MM.1S (cell line): ENCODE results near the gene THTPA.
"Not testable (repeated sequence)": the region's sequence is repeated elsewhere in the genome, so short reads cannot be mapped to it uniquely, and the experiment has no call there.

Experiments
- DNase-seq: peaks from one replicate; pipeline ENCODE4 v3.0.0-alpha.2; 2015
- H2AFZ ChIP-seq: fragments of 300-600 bp; sonication (generic); 2 replicates; pipeline ENCODE4 v1.6.0; 2016; ENCODE audit warnings: antibody characterized with exemption, low read length
- H3F3A ChIP-seq: fragments of 300-600 bp; sonication (generic); 2 replicates; pipeline ENCODE4 v1.6.1; 2016; ENCODE audit warnings: mild to moderate bottlenecking, antibody characterized with exemption, low read length, moderate library complexity, mixed read lengths; ENCODE audit not compliant: insufficient read depth
- H3K27ac ChIP-seq: fragments of 300-600 bp; sonication (generic); 2 replicates; pipeline ENCODE4 v1.5.1; 2016; ENCODE audit warnings: mild to moderate bottlenecking, low read length
- H3K27me3 ChIP-seq: fragments of 300-600 bp; sonication (generic); replicated peaks from 2 replicates; pipeline ENCODE4 v1.6.0; 2016; ENCODE audit warnings: low read length; ENCODE audit not compliant: insufficient read depth
- H3K36me3 ChIP-seq: fragments of 300-600 bp; sonication (generic); replicated peaks from 2 replicates; pipeline ENCODE4 v1.6.1; 2016; ENCODE audit warnings: mild to moderate bottlenecking, low read length, mixed read lengths; ENCODE audit not compliant: insufficient read depth
- H3K4me1 ChIP-seq: fragments of 300-600 bp; sonication (generic); 2 replicates; pipeline ENCODE4 v1.6.1; 2016; ENCODE audit warnings: low read length, mixed read lengths
- H3K4me2 ChIP-seq: fragments of 300-600 bp; sonication (generic); 2 replicates; pipeline ENCODE4 v1.6.0; 2016; ENCODE audit warnings: low read depth, low read length
- H3K4me3 ChIP-seq: fragments of 300-600 bp; sonication (generic); 2 replicates; pipeline ENCODE4 v1.5.1; 2016; ENCODE audit warnings: low read length, mixed read lengths
- H3K79me2 ChIP-seq: fragments of 300-600 bp; sonication (generic); 2 replicates; pipeline ENCODE4 v1.6.1; 2016; ENCODE audit warnings: mixed run types, low read length, mixed read lengths
- H3K9ac ChIP-seq: fragments of 300-600 bp; sonication (generic); 2 replicates; pipeline ENCODE4 v1.6.1; 2016; ENCODE audit warnings: low read length, mixed read lengths
- H3K9me2 ChIP-seq: fragments of 300-600 bp; sonication (generic); replicated peaks from 2 replicates; pipeline ENCODE4 v1.6.1; 2016; ENCODE audit warnings: mild to moderate bottlenecking, low read length, mixed read lengths; ENCODE audit not compliant: insufficient read depth
- H3K9me3 ChIP-seq: fragments of 300-600 bp; sonication (generic); replicated peaks from 2 replicates; pipeline ENCODE4 v1.6.1; 2016; ENCODE audit warnings: mild to moderate bottlenecking, low read length, mixed read lengths; ENCODE audit not compliant: insufficient read depth
- H4K20me1 ChIP-seq: fragments of 300-600 bp; sonication (generic); 2 replicates; pipeline ENCODE4 v1.6.1; 2016; ENCODE audit warnings: mild to moderate bottlenecking, low read length, moderate library complexity, mixed read lengths; ENCODE audit not compliant: insufficient read depth
- EZH2 ChIP-seq: fragments of 300-600 bp; sonication (generic); optimal IDR thresholded peaks from 2 replicates; pipeline ENCODE3; 2017; ENCODE audit warnings: low read depth, mild to moderate bottlenecking, antibody characterized with exemption, low read length, mixed read lengths
- EZH2phosphoT487 ChIP-seq: fragments of 300-600 bp; sonication (generic); IDR thresholded peaks from 2 replicates; pipeline ENCODE4 v1.6.1; 2018; ENCODE audit warnings: antibody characterized with exemption, low read length
- TF ChIP-seq, protein P1 (sequence below): fragments of 300-600 bp; sonication (generic); IDR thresholded peaks from 2 replicates; pipeline ENCODE4 v1.5.1; 2016; ENCODE audit warnings: antibody characterized with exemption, low read length, mixed read lengths

Gene THTPA

DNA sequence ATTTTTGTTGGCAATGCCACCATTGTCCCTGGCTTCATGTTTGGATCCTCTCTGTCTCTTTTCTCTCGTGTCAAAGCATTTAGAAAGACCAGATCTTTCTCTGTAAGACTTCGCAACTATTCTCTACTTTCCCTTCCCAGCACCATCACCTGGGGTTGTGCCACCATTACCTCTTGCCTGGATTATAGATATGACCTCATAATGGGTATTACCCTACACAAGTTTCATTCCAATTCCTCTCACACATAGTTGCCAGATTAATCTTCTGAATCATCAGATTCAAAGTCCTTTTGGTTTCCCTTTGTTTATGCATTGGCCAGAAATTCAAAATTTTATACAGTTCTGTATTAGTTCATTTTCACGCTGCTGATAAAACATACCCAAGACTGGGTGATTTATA is 52.9 kb downstream of the THTPA start:
- DNase-seq: no peak
- Histone ChIP-seq H3K9me2 (no peaks in the 10 kb centered on the region), H3K27ac (no peak overlapping the region), H2AFZ (no peak overlapping the region), H3K4me1 (no peaks in the 10 kb centered on the region), H3K9me3 (no peaks in the 10 kb centered on the region), H3F3A (no peaks in the 10 kb centered on the region), H3K4me3 (no peak overlapping the region), H3K27me3 (no peaks in the 10 kb centered on the region), H3K79me2 (no peaks in the 10 kb centered on the region), H3K4me2 (no peak overlapping the region), H3K9ac (no peak overlapping the region), H3K36me3 (no peaks in the 10 kb centered on the region), H4K20me1 (no peaks in the 10 kb centered on the region)
- TF ChIP-seq EZH2phosphoT487 (no peak), EZH2 (no peak)
- TF ChIP-seq, protein P1, sequence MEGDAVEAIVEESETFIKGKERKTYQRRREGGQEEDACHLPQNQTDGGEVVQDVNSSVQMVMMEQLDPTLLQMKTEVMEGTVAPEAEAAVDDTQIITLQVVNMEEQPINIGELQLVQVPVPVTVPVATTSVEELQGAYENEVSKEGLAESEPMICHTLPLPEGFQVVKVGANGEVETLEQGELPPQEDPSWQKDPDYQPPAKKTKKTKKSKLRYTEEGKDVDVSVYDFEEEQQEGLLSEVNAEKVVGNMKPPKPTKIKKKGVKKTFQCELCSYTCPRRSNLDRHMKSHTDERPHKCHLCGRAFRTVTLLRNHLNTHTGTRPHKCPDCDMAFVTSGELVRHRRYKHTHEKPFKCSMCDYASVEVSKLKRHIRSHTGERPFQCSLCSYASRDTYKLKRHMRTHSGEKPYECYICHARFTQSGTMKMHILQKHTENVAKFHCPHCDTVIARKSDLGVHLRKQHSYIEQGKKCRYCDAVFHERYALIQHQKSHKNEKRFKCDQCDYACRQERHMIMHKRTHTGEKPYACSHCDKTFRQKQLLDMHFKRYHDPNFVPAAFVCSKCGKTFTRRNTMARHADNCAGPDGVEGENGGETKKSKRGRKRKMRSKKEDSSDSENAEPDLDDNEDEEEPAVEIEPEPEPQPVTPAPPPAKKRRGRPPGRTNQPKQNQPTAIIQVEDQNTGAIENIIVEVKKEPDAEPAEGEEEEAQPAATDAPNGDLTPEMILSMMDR: no peak

DNA sequence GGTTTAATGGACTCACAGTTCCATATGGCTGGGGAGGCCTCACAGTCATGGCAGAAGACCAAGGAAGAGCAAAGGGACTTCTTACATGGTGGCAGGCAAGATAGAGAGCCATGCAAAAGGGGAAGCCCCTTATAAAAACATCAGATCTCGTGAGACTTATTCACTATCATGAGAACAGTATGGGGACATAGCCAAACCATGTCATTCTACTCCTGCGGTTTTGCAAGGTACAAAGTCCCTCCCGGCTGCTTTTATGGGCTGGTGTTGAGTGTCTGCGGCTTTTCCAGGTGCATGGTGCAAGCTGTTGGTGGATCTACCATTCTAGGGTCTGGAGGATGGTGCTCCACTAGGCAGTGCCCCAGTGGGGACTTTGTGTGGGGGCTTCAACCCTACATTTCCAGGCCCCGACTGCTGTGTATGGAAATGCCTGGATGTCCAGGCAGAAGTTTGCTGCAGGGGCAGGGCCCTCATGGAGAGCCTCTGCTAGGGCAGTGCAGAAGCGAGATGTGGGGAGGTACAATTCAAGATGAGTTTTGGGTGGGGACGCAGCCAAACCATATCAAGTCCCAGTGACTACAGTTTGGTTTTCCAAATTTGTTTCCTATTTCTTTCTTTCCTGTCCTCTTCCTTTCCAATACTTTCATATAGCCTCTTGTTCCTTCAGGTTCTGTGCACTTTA is 53.5 kb downstream of the THTPA start:
- H4K20me1 ChIP-seq, H3K4me3 ChIP-seq, H3K27ac ChIP-seq, H3K27me3 ChIP-seq, H3K79me2 ChIP-seq, DNase-seq, H3K9me2 ChIP-seq, H2AFZ ChIP-seq, H3K4me2 ChIP-seq, H3K36me3 ChIP-seq, H3K9me3 ChIP-seq, H3K4me1 ChIP-seq, H3F3A ChIP-seq, H3K9ac ChIP-seq: not testable (repeated sequence)
